K562 (cell line): ENCODE measurements around the gene LPIN3. TPM values are rescaled to one million over a fixed set of nuclear protein-coding genes. Genes with fewer than 3 reads are reported as not detected.
A peak's percentile ranks its signal among the peaks of the same experiment; 100 is the strongest.

Experiments used
- CBFB ChIP-seq: sonication (generic); formaldehyde crosslinking; IDR thresholded peaks from 2 replicates; pipeline ENCODE4 v1.4.0; 2020; ENCODE audit warnings: mild to moderate bottlenecking, missing genetic modification reagents
- CREM ChIP-seq: IDR thresholded peaks from 2 replicates; pipeline ENCODE4 v1.6.1; 2014; ENCODE audit warnings: antibody characterized with exemption, low read depth
- ELF2 ChIP-seq: fragments of 250-450 bp; sonication (Bioruptor Pico); IDR thresholded peaks from 2 replicates; pipeline ENCODE4 v1.5.0; 2021; ENCODE audit warnings: mild to moderate bottlenecking
- JUND ChIP-seq, 2 experiments: IDR thresholded peaks; 2 replicates in 1 of 2; 3 replicates in 1 of 2; pipeline ENCODE4 v1.6.1; 2011; ENCODE audit warnings: borderline replicate concordance in 2 of 2, low read depth in 2 of 2, low read length in 2 of 2, improper control_type of control experiment in 1 of 2, missing biosample characterization in 1 of 2, missing genetic modification characterization in 1 of 2, missing genetic modification reagents in 1 of 2
- KDM5B ChIP-seq: fragments of 200-600 bp; sonication (generic); IDR thresholded peaks from 2 replicates; pipeline ENCODE4 v1.6.1; 2012; ENCODE audit warnings: low read depth, mild to moderate bottlenecking, moderate library complexity, low read length, control low read depth, inconsistent platforms; ENCODE audit not compliant: insufficient replicate concordance
- MEIS2 ChIP-seq: fragments of 450-650 bp; IDR thresholded peaks from 2 replicates; pipeline ENCODE4 v1.6.1; 2014; ENCODE audit warnings: mild to moderate bottlenecking; ENCODE audit not compliant: partially characterized antibody
- NCOR1 ChIP-seq: fragments of 450-650 bp; IDR thresholded peaks from 2 replicates; pipeline ENCODE4 v1.6.1; 2016; ENCODE audit warnings: mild to moderate bottlenecking, moderate library complexity
- PBX2 ChIP-seq, 2 experiments: IDR thresholded peaks in 1 of 2; conservative IDR thresholded peaks in 1 of 2; 2 replicates each; pipeline ENCODE4 v1.6.1; 2016; ENCODE audit warnings: low read depth in 2 of 2, mild to moderate bottlenecking in 1 of 2, missing compliant biosample characterization in 1 of 2, missing genetic modification characterization in 1 of 2, moderate library complexity in 1 of 2
- UBTF ChIP-seq, 2 experiments: IDR thresholded peaks; 2 replicates each; pipeline ENCODE4 v1.6.1; 2012; ENCODE audit warnings: improper control_type of control experiment in 2 of 2, low read depth in 2 of 2, low read length in 2 of 2, borderline replicate concordance in 1 of 2
- ZBTB43 ChIP-seq: sonication (generic); formaldehyde crosslinking; IDR thresholded peaks from 2 replicates; pipeline ENCODE4 v1.8.0; 2023; ENCODE audit warnings: mild to moderate bottlenecking, missing genetic modification reagents
- ZNF518B ChIP-seq: fragments of 250-450 bp; sonication (Bioruptor Pico); IDR thresholded peaks from 2 replicates; pipeline ENCODE4 v1.5.0; 2021; ENCODE audit warnings: mild to moderate bottlenecking, moderate library complexity
- ZNF740 ChIP-seq, 3 experiments: fragments of 200-800 bp in 1 of 3; sonication (Bioruptor generic) in 1 of 3; sonication (generic) in 1 of 3; formaldehyde crosslinking in 1 of 3; IDR thresholded peaks; 2 replicates each; pipeline versions ENCODE4 v1.6.1 to v1.8.0; 2016 to 2022; ENCODE audit warnings: mild to moderate bottlenecking in 2 of 3, missing compliant biosample characterization in 2 of 3, missing genetic modification characterization in 2 of 3, missing genetic modification reagents in 1 of 3
- ZNF830 ChIP-seq: fragments of 250-450 bp; sonication (Bioruptor Pico); IDR thresholded peaks from 2 replicates; pipeline ENCODE4 v1.5.0; 2021; ENCODE audit warnings: mild to moderate bottlenecking
- polyA plus RNA-seq, 8 experiments: library from polyadenylated mRNA; depleted of rRNA in 4 of 8; stranded (reverse) in 5 of 8; unstranded in 3 of 8; fragments of >200 nt; fragmentation: Nextera tagmentation in 2 of 8; fragmentation: Illumina TruSeq in 1 of 8; extraction: Ambion mirVana in 2 of 8; extraction: Trizol in 1 of 8; gene quantifications; 2 replicates each; pipeline versions ENCODE4 v1.2.1 to v1.2.3, GENCODE V29; 2011 to 2014; ENCODE audit warnings: inconsistent platforms in 1 of 8, missing spikeins in 1 of 8
- total RNA-seq, 7 experiments: library from RNA; depleted of rRNA in 6 of 7; stranded (reverse); fragments of >200 nt in 6 of 7; fragmentation: Illumina TruSeq in 2 of 7; extraction: Trizol in 2 of 7; gene quantifications; 2 replicates each; pipeline versions ENCODE4 v1.2.1 to v1.2.3, GENCODE V29; 2011 to 2021; ENCODE audit warnings: low replicate concordance in 1 of 7

The LPIN3 gene
- total and polyA plus RNA-seq, 9 of the 15 experiments (the other 6 are each of a cell fraction or from before 2014, with no cell fraction given): 2.2 to 10.4 (median 5.9) TPM

GRCh38 chr20:41340327-41341055, at the start of gene LPIN3 (continued):
- TF ChIP-seq KDM5B (peak; percentile 49), ZNF830 (CRISPR knock-in tag) (no peak), JUND (IDR thresholded peaks at IDR 0.05; ENCODE audit: borderline replicate concordance, low read depth, low read length) (peak; percentile 71), JUND (tag; IDR thresholded peaks at IDR 0.05; ENCODE audit: borderline replicate concordance, low read depth, low read length) (no peak; the same call in 2 of the 3 replicates), MEIS2 (no peak), ELF2 (peak; percentile 84), CBFB (CRISPR knock-in tag) (no peak), CREM (no peak), ZNF740 (CRISPR knock-in tag; IDR thresholded peaks at IDR 0.05) (no peak), ZNF740 (tag; IDR thresholded peaks at IDR 0.05) (no peak), ZNF518B (CRISPR knock-in tag) (no peak), UBTF (IDR thresholded peaks at IDR 0.05; ENCODE audit: borderline replicate concordance in 1 of 2, low read depth in 2 of 2, low read length in 2 of 2) (peak in 1 of 2 experiments; percentile 40; a peak in 1 of 4 replicates), ZBTB43 (CRISPR knock-in tag) (no peak), PBX2 (CRISPR knock-in tag; IDR thresholded peaks at IDR 0.05; ENCODE audit: low read depth) (no peak), PBX2 (tag; conservative IDR thresholded peaks at IDR 0.05; ENCODE audit: low read depth) (no peak), NCOR1 (no peak)
